ENCODE measurements around the gene DYNC1H1.

DNA sequence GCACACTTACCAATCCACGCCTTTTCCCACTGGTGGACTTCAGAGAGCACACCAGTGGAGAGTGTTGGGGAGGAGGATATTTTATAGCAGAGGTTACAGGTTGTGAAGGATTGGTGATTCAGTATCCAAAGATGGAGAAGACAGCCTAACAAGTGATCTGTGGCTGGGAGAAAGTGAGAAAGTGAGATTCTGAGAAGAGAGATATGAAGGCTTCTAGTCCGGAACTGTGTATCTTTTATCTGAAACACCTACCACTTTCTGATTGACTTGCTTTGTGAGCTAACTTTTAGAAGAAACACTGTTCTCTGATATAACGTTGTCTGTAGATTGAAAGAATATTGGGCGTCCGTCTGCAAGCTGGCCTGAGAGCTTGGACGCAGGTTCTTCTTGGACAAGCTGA, 24.0 kb downstream of the DYNC1H1 start:
- TF ChIP-seq, protein P1, sequence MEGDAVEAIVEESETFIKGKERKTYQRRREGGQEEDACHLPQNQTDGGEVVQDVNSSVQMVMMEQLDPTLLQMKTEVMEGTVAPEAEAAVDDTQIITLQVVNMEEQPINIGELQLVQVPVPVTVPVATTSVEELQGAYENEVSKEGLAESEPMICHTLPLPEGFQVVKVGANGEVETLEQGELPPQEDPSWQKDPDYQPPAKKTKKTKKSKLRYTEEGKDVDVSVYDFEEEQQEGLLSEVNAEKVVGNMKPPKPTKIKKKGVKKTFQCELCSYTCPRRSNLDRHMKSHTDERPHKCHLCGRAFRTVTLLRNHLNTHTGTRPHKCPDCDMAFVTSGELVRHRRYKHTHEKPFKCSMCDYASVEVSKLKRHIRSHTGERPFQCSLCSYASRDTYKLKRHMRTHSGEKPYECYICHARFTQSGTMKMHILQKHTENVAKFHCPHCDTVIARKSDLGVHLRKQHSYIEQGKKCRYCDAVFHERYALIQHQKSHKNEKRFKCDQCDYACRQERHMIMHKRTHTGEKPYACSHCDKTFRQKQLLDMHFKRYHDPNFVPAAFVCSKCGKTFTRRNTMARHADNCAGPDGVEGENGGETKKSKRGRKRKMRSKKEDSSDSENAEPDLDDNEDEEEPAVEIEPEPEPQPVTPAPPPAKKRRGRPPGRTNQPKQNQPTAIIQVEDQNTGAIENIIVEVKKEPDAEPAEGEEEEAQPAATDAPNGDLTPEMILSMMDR (conservative IDR thresholded peaks at IDR 0.05; ENCODE audit: low read length), result no peak
- no peak for TF ChIP-seq EZH2phosphoT487 (IDR thresholded peaks at IDR 0.05; ENCODE audit: borderline replicate concordance, low read depth, low read length)

All from OCI-LY7 (cell line).